Activated B cell treated with CpG ODN at 0.5 μM for 24 hours (primary cell): ENCODE measurements around the gene FXR2. TPM values are rescaled to one million over a fixed set of nuclear protein-coding genes. Genes with fewer than 3 reads are reported as not detected.

Experiments used
- ATAC-seq: fragments of 200-7000 bp; cut with Tn5 transposase; one replicate; pipeline ENCODE4 v1.10.0; 2021; ENCODE audit warnings: low read depth, mild to moderate bottlenecking, moderate library complexity
- CTCF ChIA-PET: fragments of 350-600 bp; sonication (Branson Sonifier 250); formaldehyde crosslinking; loops from one replicate; lab custom pipeline; 2021; ENCODE audit warnings: antibody characterized with exemption; lab: Charles Lee
- POLR2A ChIA-PET: fragments of 350-600 bp; sonication (Branson Sonifier 250); formaldehyde crosslinking; loops from one replicate; lab custom pipeline; 2021; ENCODE audit warnings: antibody characterized with exemption; lab: Charles Lee
- DNase-seq: peaks from one replicate; pipeline ENCODE4 v3.0.0; 2022
- H3K27ac Mint-ChIP-seq: one replicate; pipeline ENCODE4 v1.8.0; 2020; ENCODE audit warnings: mixed read lengths
- H3K27me3 Mint-ChIP-seq: one replicate; pipeline ENCODE4 v1.8.0; 2021; ENCODE audit warnings: mixed read lengths
- H3K36me3 Mint-ChIP-seq: one replicate; pipeline ENCODE4 v1.8.0; 2021; ENCODE audit warnings: low read depth, mixed read lengths
- H3K4me1 Mint-ChIP-seq: one replicate; pipeline ENCODE4 v1.8.0; 2021; ENCODE audit warnings: mixed read lengths
- H3K4me3 Mint-ChIP-seq: one replicate; pipeline ENCODE4 v1.8.0; 2020; ENCODE audit warnings: mild to moderate bottlenecking, mixed read lengths
- H3K9me3 Mint-ChIP-seq: one replicate; pipeline ENCODE4 v1.8.0; 2020; ENCODE audit warnings: mixed read lengths
- intact Hi-C: fragments of 100-400 bp; cut with micrococcal nuclease; formaldehyde crosslinking; loops from one replicate; pipeline ENCODE4 v1.15.1; 2024
- total RNA-seq: library from RNA; stranded (reverse); gene quantifications from 2 replicates; pipeline ENCODE4 v1.2.3, GENCODE V29; 2022
- TF ChIP-seq, protein P1 (sequence below): fragments of 200-600 bp; IDR thresholded peaks from one replicate; pipeline ENCODE4 v1.8.0; 2022; ENCODE audit warnings: antibody characterized with exemption, mild to moderate bottlenecking

Gene FXR2
- total RNA-seq, 1 donor from 2014 or later = 32.4 TPM

DNA sequence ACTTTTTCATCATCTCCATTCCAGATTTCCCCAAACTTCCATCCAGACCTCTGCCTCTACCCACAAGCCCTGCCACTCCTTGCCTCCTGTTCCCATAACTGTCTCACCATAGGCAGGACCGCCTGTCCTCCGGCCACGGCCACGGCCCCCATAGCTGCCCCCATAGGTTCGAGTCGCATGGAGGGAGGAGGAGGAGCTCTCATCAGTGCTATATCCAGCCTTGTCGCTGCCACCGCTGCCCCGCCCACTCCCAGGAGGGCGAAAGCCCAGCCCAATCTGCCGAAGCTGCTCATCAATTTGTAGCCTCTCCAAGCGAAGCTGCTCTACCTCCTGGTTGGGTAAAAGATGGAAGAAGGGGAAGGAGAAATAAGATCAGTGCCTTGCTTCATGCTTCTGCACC lies 21.4 kb downstream of the FXR2 start:
- H3K4me1 Mint-ChIP-seq = peaks cover 2% of the 10 kb centered on the region
- no peak overlapping the region for H3K27ac Mint-ChIP-seq
- H3K27me3 Mint-ChIP-seq = no peaks in the 10 kb centered on the region
- ATAC-seq (no peak), DNase-seq (no peak)
- ChIA-PET POLR2A (no interaction called here), CTCF (no interaction called here)
- intact Hi-C loops = no loop called here
- TF ChIP-seq, protein P1, sequence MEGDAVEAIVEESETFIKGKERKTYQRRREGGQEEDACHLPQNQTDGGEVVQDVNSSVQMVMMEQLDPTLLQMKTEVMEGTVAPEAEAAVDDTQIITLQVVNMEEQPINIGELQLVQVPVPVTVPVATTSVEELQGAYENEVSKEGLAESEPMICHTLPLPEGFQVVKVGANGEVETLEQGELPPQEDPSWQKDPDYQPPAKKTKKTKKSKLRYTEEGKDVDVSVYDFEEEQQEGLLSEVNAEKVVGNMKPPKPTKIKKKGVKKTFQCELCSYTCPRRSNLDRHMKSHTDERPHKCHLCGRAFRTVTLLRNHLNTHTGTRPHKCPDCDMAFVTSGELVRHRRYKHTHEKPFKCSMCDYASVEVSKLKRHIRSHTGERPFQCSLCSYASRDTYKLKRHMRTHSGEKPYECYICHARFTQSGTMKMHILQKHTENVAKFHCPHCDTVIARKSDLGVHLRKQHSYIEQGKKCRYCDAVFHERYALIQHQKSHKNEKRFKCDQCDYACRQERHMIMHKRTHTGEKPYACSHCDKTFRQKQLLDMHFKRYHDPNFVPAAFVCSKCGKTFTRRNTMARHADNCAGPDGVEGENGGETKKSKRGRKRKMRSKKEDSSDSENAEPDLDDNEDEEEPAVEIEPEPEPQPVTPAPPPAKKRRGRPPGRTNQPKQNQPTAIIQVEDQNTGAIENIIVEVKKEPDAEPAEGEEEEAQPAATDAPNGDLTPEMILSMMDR = no peak
- H3K4me3 Mint-ChIP-seq = no peak overlapping the region
- no peaks in the 10 kb centered on the region for H3K9me3 Mint-ChIP-seq
- H3K36me3 Mint-ChIP-seq = peaks cover 69% of the 10 kb centered on the region

DNA sequence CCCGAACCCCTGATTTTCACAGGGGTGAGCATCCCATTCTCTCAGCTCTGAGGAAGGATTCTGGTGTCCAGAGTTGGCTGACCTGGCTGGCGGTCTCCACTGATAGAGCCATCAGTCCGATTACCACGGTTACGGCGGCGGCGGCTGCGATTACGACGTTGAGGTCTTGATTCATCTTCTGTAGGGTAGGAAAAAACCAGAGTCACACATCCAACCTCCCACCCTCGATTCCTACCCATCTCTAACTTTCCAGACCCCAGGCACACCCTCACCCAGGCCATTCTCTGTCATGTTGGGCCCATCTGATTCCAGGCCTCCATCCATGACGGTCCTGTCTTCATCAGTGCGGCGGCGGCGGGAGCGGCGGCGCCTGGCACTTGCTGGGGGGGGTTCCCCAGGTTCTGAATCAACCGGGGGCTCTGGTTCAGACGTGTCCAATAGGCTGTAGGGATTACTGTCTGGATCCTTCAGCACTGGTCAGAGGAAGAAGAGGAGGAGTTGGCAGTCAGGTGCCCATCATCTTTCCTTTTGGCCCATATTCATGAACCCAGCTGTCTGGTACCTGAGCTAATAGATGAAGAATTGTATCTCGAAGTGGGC lies 22.2 kb downstream of the FXR2 start:
- no peak for ATAC-seq
- POLR2A ChIA-PET = no interaction called here
- Mint-ChIP-seq H3K27ac (no peak overlapping the region), H3K4me1 (peaks cover 2% of the 10 kb centered on the region), H3K4me3 (no peak overlapping the region), H3K9me3 (no peaks in the 10 kb centered on the region), H3K36me3 (peaks cover 73% of the 10 kb centered on the region), H3K27me3 (no peaks in the 10 kb centered on the region)
- TF ChIP-seq, protein P1 = no peak
- intact Hi-C loops = no loop called here
- CTCF ChIA-PET = no interaction called here
- no peak for DNase-seq

DNA sequence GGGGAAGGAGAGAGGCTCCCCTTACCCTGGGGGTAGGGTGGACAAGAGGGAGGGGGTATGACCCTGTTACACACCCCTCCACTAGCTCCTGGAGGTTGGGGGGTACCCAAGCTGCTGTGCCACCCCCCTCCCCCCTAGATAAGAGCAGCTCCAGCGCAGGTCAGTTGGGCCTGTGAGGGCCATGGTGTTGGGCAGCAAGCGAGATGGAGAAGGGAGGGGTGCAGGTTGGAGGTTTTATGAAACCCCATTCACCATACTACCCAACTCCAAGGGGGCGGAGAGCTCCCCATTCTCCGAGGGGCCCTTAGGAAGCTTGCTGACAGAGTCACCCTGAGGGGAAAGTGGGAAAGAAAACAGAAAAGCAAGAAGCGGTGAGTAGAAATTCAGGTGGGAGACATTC lies 23.1 kb downstream of the FXR2 start:
- Mint-ChIP-seq H3K36me3 (peaks cover 73% of the 10 kb centered on the region), H3K27me3 (no peaks in the 10 kb centered on the region), H3K4me1 (peaks cover 2% of the 10 kb centered on the region), H3K9me3 (no peaks in the 10 kb centered on the region), H3K27ac (no peak overlapping the region), H3K4me3 (no peak overlapping the region)
- TF ChIP-seq, protein P1 = no peak
- CTCF ChIA-PET = interaction anchor here (0.9 kb wide), 1 partner anchor 78 kb away, joined by 3 read pairs; no protein-coding TSS in a partner anchor
- POLR2A ChIA-PET = interaction anchor here (1.0 kb wide), 1 partner anchor 94 kb away, joined by 4 read pairs; no protein-coding TSS in a partner anchor
- DNase-seq (no peak), ATAC-seq (no peak)
- intact Hi-C loops = no loop called here

DNA sequence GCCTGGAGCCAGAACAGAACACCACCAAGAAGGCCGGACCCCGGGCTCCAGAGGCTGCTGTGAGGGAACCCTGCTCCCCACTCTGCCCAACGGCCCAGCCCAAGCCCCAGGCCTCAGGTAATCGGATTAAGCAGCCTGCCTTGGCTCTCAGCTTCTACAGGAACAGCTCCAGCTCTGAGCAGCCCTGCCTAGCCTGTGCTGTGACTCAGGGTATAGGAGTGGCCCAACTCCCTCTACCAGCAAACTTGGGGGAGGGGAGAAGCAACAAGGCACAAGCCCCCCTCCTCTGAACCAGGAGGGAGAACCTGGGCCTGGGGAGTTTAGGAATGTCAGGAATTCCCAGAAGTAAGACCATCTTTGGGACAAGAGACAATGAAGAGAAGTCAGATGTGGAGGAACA lies 24.0 kb downstream of the FXR2 start:
- H3K27me3 Mint-ChIP-seq = no peaks in the 10 kb centered on the region
- CTCF ChIA-PET = interaction anchor here (2.1 to 3.3 kb wide), 5 partner anchors 19 to 235 kb away, joined by 8 to 38 read pairs (median 21); partner anchors contain the start of genes SENP3, TMEM102 and TMEM95
- ATAC-seq (no peak), DNase-seq (no peak)
- TF ChIP-seq, protein P1 = no peak
- no peaks in the 10 kb centered on the region for H3K9me3 Mint-ChIP-seq
- no peak overlapping the region for H3K4me3 Mint-ChIP-seq
- peaks cover 65% of the 10 kb centered on the region for H3K36me3 Mint-ChIP-seq
- peaks cover 3% of the 10 kb centered on the region for H3K4me1 Mint-ChIP-seq
- POLR2A ChIA-PET = interaction anchor here (0.6 to 2.4 kb wide), 3 partner anchors 11 to 105 kb away, joined by 3 to 14 read pairs (median 6); partner anchors contain the start of gene CD68
- intact Hi-C loops = no loop called here
- no peak overlapping the region for H3K27ac Mint-ChIP-seq

DNA sequence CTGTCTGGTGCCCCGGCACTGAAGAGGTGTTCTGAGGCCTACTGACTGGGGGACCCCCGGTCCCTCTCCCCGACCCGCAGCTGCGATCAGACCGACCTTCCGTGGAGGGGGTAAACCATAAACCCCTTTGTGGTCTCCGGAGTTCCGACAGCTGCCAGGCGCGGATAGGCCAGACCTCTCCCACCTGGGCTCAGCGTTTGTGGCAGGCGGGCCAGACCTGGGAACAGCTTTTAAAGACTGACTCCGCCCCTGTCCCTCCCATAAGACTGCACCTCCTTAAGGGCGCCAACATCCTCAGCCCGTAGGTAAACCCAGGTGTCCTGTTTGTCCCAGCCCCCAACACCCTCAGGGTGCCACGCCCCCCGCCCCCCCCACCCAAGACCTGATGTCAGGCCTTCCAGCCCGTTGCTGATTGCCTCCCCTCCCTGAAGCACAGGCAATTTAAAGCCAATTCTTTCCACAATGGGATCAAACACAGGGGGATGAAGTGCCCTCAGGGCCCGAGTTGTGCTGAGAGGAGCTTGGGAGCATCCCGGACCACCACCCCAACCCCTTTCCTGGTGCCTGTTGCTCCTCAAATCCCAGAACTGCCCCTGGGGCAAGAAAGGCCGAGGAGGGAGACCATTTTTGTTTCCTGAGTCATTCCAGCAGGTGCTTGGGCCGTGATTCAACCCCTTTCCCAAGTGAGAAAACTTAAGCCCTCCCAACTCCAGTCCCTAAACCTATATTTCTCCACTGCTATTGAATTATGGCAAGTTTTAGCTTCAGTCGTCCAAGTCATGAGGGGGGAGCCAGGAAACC lies 24.6 kb downstream of the FXR2 start, which contains the start of gene SOX15:
SOX15 (minus strand) TSS at position 204 of the 801 bp plus-strand sequence. CDS start 418 bp downstream, outside the sequence.
- Mint-ChIP-seq H3K9me3 (no peaks in the 10 kb centered on the region), H3K36me3 (peaks cover 59% of the 10 kb centered on the region), H3K27me3 (no peaks in the 10 kb centered on the region), H3K4me1 (peaks cover 5% of the 10 kb centered on the region), H3K27ac (no peak within 1 kb of the TSS), H3K4me3 (no peak within 1 kb of the TSS)
- DNase-seq (no peak), ATAC-seq (no peak)
- intact Hi-C loops = loop anchor here (1.0 to 10.0 kb wide), 4 partner anchors 29 to 545 kb away; partner anchors contain the start of genes SENP3 and SLC16A11
- CTCF ChIA-PET = interaction anchor here (0.6 to 3.3 kb wide), 30 partner anchors 8 to 544 kb away, joined by 3 to 38 read pairs (median 4); partner anchors contain the start of genes CD68, FXR2, NEURL4 and SAT2
- TF ChIP-seq, protein P1 = no peak
- POLR2A ChIA-PET = interaction anchor here (0.6 to 2.4 kb wide), 16 partner anchors 11 to 544 kb away, joined by 3 to 17 read pairs (median 4); partner anchors contain the start of genes CD68, FXR2, POLR2A and SAT2
